Effector CD8-positive, alpha-beta T cell (primary cell): ENCODE results near the gene NFIC.
A peak's percentile ranks its signal among the peaks of the same experiment; 100 is the strongest.
"Not testable (repeated sequence)": the region's sequence is repeated elsewhere in the genome, so short reads cannot be mapped to it uniquely, and the experiment has no call there.

Experiments used
- DNase-seq: peaks from one replicate; lab custom pipeline; 2025; lab: John Stamatoyannopoulos, UW
- total RNA-seq, 4 experiments: gene quantifications; one replicate each; lab custom pipeline; 2026; lab: John Stamatoyannopoulos, UW

NFIC gene
- total RNA-seq: 7.2 to 10.3 (median 8.3) reads per million in 4 experiments

GRCh38 chr19:3365836-3366752, at the start of gene NFIC:
NFIC (plus strand) TSS chr19:3366583; CDS start chr19:3366637, 54 bp downstream.
- no peak for DNase-seq

DNA sequence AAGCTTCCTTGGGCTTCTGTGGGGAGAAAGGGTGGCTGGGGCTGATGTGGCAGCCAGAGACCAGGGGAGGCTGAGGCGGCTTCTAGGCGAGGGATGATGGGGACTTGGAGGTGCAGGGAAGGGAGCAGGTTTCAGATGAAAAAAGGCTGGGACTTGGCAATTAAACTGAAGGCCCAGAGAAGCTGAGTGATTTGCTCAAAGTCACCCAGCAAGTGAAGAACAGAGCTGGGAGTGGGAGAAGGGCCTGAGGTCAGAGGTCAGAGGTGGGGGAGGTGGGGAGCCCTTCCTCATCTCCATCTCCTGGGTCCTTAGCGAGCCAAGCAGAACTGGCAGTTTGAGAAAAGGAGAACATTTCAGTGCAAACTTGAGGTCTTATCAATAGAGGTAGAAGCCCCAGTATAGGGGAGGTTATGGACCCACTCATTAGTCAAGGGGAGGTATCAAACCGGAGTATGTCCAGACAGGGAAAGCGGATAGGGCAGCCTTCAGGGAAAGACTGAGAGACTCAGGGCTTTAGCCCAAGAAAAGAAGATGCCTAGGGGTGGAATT, 49.6 kb upstream of the NFIC start:
- no peak for DNase-seq

- no peak for DNase-seq
Observed at GRCh38 chr19:3319643-3320353, 46.6 kb upstream of the NFIC start.

DNA sequence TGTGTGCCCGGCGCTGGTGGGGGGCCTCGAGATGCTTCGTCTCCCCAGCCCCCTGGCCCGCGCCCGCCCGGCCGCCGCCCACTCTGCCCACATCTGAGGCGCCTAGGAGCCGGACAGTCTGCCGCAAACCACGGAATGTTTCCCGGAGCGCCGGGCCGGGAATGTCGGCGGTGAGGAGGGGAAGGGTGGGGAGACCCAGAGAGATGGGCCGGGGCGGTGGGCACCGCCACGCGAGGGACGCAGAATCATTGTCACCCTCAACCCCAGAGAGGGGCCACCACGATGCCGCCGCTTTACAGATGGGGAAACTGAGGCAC, 46.1 kb upstream of the NFIC start:
- DNase-seq: no peak

DNA sequence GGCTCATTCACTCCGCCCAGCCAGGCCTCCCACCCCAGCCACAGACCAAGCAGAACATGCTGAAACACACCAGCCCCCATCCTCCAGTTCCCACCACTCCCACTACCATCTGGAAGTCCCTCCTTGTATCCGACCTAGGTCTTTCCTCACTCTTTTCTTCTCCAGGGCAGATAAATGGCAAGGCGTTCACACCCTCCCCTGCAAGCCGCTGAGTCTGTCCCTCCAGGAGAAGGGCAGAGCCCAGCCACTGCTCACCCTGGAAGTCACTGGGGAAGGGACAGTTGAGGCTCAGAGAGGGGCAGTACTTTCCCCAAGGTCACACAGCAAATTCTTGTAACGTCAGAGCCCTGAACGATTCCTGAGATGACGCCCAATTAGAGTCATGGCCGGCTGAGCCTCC, 45.5 kb upstream of the NFIC start:
- no peak for DNase-seq

DNA sequence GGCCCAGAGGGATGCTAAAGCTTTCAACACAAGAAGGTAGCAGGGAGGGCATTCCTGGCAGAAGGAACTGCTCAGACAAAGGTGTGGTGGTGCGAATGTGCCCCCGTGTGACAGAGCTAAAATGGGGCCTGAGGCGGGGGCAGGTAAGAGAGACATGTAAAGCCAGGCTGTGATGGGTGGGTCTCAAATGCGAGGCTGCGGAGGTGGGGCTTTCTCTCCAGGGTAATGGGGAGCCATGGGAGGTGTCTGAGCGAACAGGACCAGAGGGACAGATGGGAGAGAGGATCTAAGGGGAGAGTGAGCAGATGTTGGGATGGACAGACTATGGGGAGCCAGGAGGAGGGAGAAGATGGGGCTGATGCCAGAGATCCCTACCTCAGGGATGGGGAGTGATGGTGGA, 44.7 kb upstream of the NFIC start:
- no peak for DNase-seq

GRCh38 chr19:3322199-3322978, 44.0 kb upstream of the NFIC start:
- DNase-seq: no peak

DNA sequence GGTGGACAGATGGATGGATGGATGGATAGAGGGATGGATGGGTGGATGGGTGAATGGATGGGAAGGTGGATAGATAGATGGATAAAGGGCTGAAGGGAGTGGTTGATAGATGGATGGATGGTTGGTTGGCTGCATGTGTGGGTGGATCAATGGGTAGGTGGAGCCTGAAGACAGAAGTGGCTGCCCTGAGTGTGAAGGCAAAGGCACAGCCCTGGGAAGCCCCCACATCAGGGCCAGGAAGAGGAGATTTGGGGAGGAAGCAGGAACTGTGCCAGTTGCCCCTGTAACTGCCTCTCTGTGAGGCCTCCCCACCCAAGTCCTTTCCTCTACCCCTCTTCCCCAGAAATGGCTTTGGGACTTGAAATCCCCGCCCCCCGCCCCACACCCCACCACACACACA, 43.4 kb upstream of the NFIC start:
- no peak for DNase-seq

DNA sequence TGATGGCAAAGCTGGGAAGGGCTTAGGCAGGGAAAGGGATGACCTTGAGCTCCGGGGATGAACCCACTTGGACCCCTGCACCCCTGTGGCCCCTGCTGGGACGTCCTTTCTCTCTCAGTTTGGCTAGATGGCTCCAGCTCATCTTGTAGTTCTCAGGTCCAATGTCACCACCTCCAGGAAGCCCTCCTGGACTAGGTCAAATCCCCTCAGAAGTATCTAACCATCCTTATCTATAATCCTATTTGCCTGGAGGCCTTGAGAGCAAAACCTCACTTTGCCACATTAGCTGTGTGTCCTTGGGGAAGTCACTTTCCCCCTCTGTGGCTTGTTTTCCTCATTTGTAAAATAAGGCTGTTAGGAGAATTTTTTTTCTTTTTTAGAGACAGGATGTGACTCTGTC, 42.7 kb upstream of the NFIC start:
- no peak for DNase-seq

DNA sequence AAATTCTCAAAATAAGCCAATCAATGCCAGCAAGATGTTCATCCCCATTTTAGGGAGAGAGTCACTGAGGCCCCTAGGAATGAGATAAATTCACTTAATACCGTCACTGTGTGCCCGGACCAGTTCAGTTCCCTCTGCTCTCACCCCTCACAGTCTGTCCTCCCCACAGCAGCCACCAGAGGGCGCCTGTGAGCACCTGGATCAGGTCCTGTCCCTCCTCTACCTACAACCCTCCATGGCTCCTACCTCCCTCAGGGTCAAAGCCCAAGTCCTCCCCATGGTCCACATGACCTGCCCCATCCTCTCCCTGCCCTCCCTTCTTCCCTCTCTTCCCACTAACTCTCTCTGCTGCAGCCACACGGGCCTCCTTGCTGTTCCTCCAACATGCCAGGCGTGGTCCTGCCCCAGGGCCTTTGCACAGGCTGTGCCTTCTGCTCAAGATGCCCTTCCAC, 42.0 kb upstream of the NFIC start:
- DNase-seq: peak; percentile 70

DNA sequence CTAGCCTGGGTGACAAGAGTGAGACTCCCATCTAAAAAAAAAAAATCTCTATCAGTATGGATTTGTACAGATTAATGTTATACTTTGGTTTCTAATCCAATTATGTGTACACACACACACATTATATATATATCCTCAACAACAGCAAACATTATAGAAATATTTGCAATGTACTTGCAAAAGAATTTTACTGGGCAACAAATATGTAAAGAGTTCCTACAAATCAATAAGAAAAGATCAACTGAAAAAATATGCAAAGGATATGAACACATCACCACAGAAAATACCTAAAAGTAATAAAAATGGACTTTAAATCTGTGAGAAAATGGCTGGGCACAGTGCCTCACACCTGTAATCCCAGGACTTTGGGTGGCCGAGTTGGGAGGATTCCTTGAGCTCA, 40.9 kb upstream of the NFIC start:
- no peak for DNase-seq

- no peak for DNase-seq
Observed at GRCh38 chr19:3328743-3329142, 37.6 kb upstream of the NFIC start.

- no peak for DNase-seq
Observed at GRCh38 chr19:3330047-3330446, 36.3 kb upstream of the NFIC start.

GRCh38 chr19:3332232-3332631, 34.2 kb upstream of the NFIC start:
- DNase-seq: not testable (repeated sequence)

DNA sequence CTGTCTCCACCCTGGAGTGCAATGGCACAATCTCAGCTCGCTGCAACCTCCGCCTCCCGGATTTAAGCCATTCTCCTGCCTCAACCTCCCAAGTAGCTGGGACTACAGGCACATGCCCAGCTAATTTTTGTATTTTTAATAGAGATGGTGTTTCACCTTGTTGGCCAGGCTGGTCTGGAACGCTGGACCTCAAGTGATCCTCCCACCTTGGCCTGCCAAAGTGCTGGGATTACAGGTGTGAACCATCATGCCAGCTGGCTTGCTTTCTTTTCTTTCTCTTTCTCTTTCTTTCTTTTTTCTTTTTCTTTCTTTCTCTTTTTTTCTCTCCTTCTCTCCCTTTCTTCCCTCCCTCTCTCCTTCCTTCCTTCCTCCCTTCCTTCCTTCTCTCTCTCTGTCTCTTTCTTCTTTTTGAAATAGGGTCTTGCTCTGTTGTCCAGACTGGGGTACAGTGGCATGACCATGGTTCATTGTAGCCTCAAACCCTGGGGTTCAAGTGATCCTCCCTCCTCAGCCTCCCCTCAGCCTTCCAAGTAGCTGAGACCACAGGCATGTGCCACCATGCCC, 33.3 kb upstream of the NFIC start:
- no peak for DNase-seq

GRCh38 chr19:3333662-3334061, 32.7 kb upstream of the NFIC start:
- DNase-seq: no peak

DNA sequence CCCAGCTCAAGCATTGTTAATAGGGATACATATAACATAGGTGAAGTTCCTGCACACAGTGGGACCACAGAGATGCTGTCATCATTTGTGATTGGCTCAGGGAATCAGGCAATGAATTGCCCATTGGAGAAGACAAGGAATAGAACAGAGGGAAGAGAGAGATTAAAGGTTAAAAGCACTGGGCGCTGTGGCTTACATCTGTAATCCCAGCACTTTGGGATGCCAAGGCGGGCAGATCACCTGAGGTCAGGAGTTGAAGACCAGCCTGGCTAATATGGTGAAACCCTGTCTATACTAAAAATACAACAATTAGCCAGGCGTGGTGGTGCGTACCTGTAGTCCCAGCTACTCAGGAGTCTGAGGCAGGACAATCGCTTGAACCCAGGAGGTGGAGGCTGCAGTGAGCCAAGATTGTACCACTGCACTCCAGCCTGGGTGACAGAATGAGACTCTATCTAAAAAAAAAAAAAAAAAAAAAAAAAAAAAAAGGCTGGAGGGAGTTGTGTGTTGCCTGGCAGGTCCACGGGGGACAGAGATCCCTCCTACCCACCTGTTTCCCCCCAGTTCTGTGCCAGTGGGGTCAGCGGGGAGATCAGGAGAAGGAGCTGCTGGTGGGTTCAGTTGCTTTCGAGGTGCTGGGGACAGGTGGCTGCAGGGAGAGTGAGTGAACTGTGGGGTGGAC, 31.5 kb upstream of the NFIC start:
- not testable (repeated sequence) for DNase-seq

DNA sequence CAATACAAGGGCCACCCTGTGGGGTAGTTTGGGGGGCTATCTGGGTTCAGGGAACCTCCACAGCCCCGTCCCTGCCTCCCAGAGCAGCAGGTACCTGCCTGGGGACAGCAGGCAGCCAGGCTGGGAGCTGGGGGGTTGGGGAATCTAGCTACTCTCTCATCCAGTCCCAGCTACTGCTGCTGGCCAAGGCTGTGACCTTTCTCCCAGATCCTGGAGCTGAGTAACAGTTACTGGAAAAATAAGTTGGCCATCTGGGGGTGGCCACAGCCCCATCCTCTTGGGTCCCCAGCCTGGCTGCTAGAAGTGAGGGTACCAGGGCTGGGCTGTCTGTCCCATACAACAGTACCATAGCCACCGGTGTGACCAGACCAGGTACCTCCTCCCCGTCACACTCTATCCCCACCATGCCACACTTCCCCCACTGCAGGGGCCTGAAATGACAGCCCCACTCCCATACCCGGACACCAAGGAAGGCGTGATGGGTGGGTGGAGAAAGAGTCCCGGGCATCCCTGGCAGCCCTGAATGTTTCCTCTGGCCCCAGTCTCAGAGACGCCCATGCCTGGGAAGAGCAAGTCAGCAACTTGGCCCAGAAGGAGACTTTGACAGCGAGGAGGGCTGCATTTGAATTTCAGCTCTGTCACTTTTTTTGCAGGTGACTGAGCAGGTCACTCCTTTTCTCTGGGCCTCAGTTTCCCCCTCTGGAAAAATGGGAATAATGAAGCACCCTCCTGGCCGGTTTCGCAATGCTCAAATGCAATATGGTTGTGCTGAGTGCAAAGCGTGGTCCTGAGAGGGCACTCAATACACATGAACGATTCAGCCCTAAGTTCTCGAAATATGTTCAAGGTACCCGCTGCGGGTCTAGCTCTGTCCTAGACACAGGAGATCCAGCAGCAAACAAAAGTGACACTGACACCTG, 30.7 kb upstream of the NFIC start:
- DNase-seq: no peak

- DNase-seq: no peak
Observed at GRCh38 chr19:3336351-3336679, 30.1 kb upstream of the NFIC start.
